Transverse colon (tissue), 4 donors: ENCODE data around the gene MGAT5.

ENCODE experiments used
- CTCF ChIP-seq, 5 experiments: fragments of 200-600 bp in 3 of 5; fragments of 450-650 bp in 2 of 5; sonication (generic) in 3 of 5; IDR thresholded peaks; 1 replicate in 2 of 5; 2 replicates in 3 of 5; pipeline ENCODE4 v1.5.1; 2016 to 2017; ENCODE audit warnings: antibody characterized with exemption in 5 of 5, inconsistent platforms in 3 of 5, mild to moderate bottlenecking in 2 of 5, moderate library complexity in 1 of 5
- POLR2A ChIP-seq: fragments of 450-650 bp; IDR thresholded peaks from one replicate; pipeline ENCODE4 v1.6.1; 2016; ENCODE audit warnings: antibody characterized with exemption, mild to moderate bottlenecking, moderate library complexity
- POLR2AphosphoS5 ChIP-seq, 3 donors: sonication (generic); formaldehyde crosslinking; IDR thresholded peaks; one replicate each; pipeline ENCODE4 v1.6.1; 2016; ENCODE audit warnings: antibody characterized with exemption in 3 of 3

- TF ChIP-seq POLR2A = no peak
- no peak for TF ChIP-seq CTCF (IDR thresholded peaks at IDR 0.05)
- TF ChIP-seq POLR2AphosphoS5 (IDR thresholded peaks at IDR 0.05) = no peak
These were observed 152.9 kb downstream of the MGAT5 start for GRCh38 chr2:134406736-134407135.
